HG03139 (cell line): ENCODE measurements around the gene NAV2.
"Not testable (repeated sequence)": the region's sequence is repeated elsewhere in the genome, so short reads cannot be mapped to it uniquely, and the experiment has no call there.

Experiments
- ATAC-seq: cut with Tn5 transposase; IDR thresholded peaks from one replicate; pipeline ENCODE4 v1.9.1; 2021; ENCODE audit not compliant: unreplicated experiment

The NAV2 gene

GRCh38 chr11:19987331-19987801, 274.7 kb downstream of the NAV2 start:
- ATAC-seq: no peak

GRCh38 chr11:19988598-19988997, 276.0 kb downstream of the NAV2 start:
- no peak for ATAC-seq

- no peak for ATAC-seq
Observed at GRCh38 chr11:19989191-19989590, 276.6 kb downstream of the NAV2 start.

- no peak for ATAC-seq
Observed at GRCh38 chr11:19992162-19992561, 279.5 kb downstream of the NAV2 start.

- no peak for ATAC-seq
Observed at GRCh38 chr11:19992998-19993397, 280.4 kb downstream of the NAV2 start.

- no peak for ATAC-seq
Observed at GRCh38 chr11:19994672-19995071, 282.0 kb downstream of the NAV2 start.

- ATAC-seq: no peak
Observed at GRCh38 chr11:19995145-19995544, 282.5 kb downstream of the NAV2 start.

GRCh38 chr11:19996571-19996970, 283.9 kb downstream of the NAV2 start:
- no peak for ATAC-seq

GRCh38 chr11:20000022-20000350, 287.3 kb downstream of the NAV2 start:
- no peak for ATAC-seq

GRCh38 chr11:20000351-20001134, 287.9 kb downstream of the NAV2 start:
- no peak for ATAC-seq

GRCh38 chr11:20002312-20003216, 289.9 kb downstream of the NAV2 start:
- ATAC-seq: no peak

- ATAC-seq: no peak
Observed at GRCh38 chr11:20003351-20003750, 290.7 kb downstream of the NAV2 start.

- no peak for ATAC-seq
Observed at GRCh38 chr11:20004866-20005265, 292.2 kb downstream of the NAV2 start.

- no peak for ATAC-seq
Observed at GRCh38 chr11:20005747-20006146, 293.1 kb downstream of the NAV2 start.

GRCh38 chr11:20006618-20007017, 294.0 kb downstream of the NAV2 start:
- not testable (repeated sequence) for ATAC-seq

GRCh38 chr11:20007386-20007785, 294.7 kb downstream of the NAV2 start:
- ATAC-seq: no peak

GRCh38 chr11:20008190-20008870, 295.7 kb downstream of the NAV2 start:
- ATAC-seq: no peak

- no peak for ATAC-seq
Observed at GRCh38 chr11:20008871-20009644, 296.4 kb downstream of the NAV2 start.

- no peak for ATAC-seq
Observed at GRCh38 chr11:20010156-20010850, 297.7 kb downstream of the NAV2 start.

GRCh38 chr11:20010851-20011225, 298.2 kb downstream of the NAV2 start:
- ATAC-seq: no peak
